Measurements from ENCODE around the gene MTERF4.

MTERF4 gene

GRCh38 chr2:241102239-241102803 lies at the start of gene MTERF4:
TSS of gene MTERF4 (minus strand) at chr2:241102287. CDS start at chr2:241102273, 14 bp downstream.
- peak; percentile 90 for DNase-seq

GRCh38 chr2:241150660-241151530 lies 48.8 kb upstream of the MTERF4 start:
- no peak for DNase-seq

GRCh38 chr2:241149925-241150659 lies 48.0 kb upstream of the MTERF4 start, which contains the start of gene PPP1R7:
TSS of gene PPP1R7 (plus strand) at chr2:241150467. CDS start at chr2:241150496, 29 bp downstream.
- peak; percentile 95 for DNase-seq

- no peak for DNase-seq
Measured at GRCh38 chr2:241149675-241149924, 47.5 kb upstream of the MTERF4 start.

GRCh38 chr2:241148891-241149674 lies 47.0 kb upstream of the MTERF4 start, which contains the start of gene PASK:
TSS of gene PASK (minus strand) at chr2:241149472. CDS start at chr2:241143032, 6,440 bp downstream.
- DNase-seq = peak; percentile 97

GRCh38 chr2:241148239-241148638 lies 46.2 kb upstream of the MTERF4 start:
- no peak for DNase-seq

GRCh38 chr2:241147336-241147735 lies 45.2 kb upstream of the MTERF4 start:
- DNase-seq = no peak

- DNase-seq = no peak
Measured at GRCh38 chr2:241146286-241146685, 44.2 kb upstream of the MTERF4 start.

- DNase-seq = no peak
Measured at GRCh38 chr2:241142593-241142992, 40.5 kb upstream of the MTERF4 start.

GRCh38 chr2:241142063-241142462 lies 40.0 kb upstream of the MTERF4 start:
- DNase-seq = no peak

GRCh38 chr2:241141214-241141770 lies 39.2 kb upstream of the MTERF4 start:
- DNase-seq = no peak

GRCh38 chr2:241140445-241140840 lies 38.4 kb upstream of the MTERF4 start:
- DNase-seq = no peak

GRCh38 chr2:241139531-241140444 lies 37.7 kb upstream of the MTERF4 start:
- no peak for DNase-seq

GRCh38 chr2:241138471-241138870 lies 36.4 kb upstream of the MTERF4 start:
- DNase-seq = no peak

- DNase-seq = no peak
Measured at GRCh38 chr2:241137276-241138190, 35.4 kb upstream of the MTERF4 start.

GRCh38 chr2:241136661-241137260 lies 34.7 kb upstream of the MTERF4 start:
- no peak for DNase-seq

- no peak for DNase-seq
Measured at GRCh38 chr2:241136191-241136590, 34.1 kb upstream of the MTERF4 start.

- DNase-seq = no peak
Measured at GRCh38 chr2:241135737-241136136, 33.6 kb upstream of the MTERF4 start.

- DNase-seq = no peak
Measured at GRCh38 chr2:241134711-241135110, 32.6 kb upstream of the MTERF4 start.

- DNase-seq = no peak
Measured at GRCh38 chr2:241133436-241133820, 31.3 kb upstream of the MTERF4 start.
